Chondrocyte (in vitro differentiated cells): ENCODE results near the gene ACSL6. TPM values are rescaled to one million over a fixed set of nuclear protein-coding genes. Genes with fewer than 3 reads are reported as not detected.
A peak's percentile ranks its signal among the peaks of the same experiment; 100 is the strongest.

Source experiments
- DNase-seq: peaks from one replicate; pipeline ENCODE4 v3.0.0; 2021; ENCODE audit warnings: mixed read lengths, low spot score
- H3K27ac Mint-ChIP-seq: one replicate; pipeline ENCODE4 v1.8.0; 2021; ENCODE audit warnings: mild to moderate bottlenecking, moderate library complexity, mixed read lengths; ENCODE audit not compliant: unreplicated experiment
- H3K27me3 Mint-ChIP-seq: 2 replicates; pipeline ENCODE4 v1.8.0; 2021; ENCODE audit warnings: low read depth, mixed read lengths
- H3K36me3 Mint-ChIP-seq: 2 replicates; pipeline ENCODE4 v1.8.0; 2021; ENCODE audit warnings: low read depth, mixed read lengths
- H3K4me1 Mint-ChIP-seq: 2 replicates; pipeline ENCODE4 v1.8.0; 2021; ENCODE audit warnings: low read depth, mild to moderate bottlenecking, mixed read lengths
- H3K4me3 Mint-ChIP-seq: one replicate; pipeline ENCODE4 v1.8.0; 2021; ENCODE audit warnings: mild to moderate bottlenecking, moderate library complexity, mixed read lengths; ENCODE audit not compliant: unreplicated experiment
- H3K9me3 Mint-ChIP-seq: 2 replicates; pipeline ENCODE4 v1.8.0; 2021; ENCODE audit warnings: low read depth, mixed read lengths
- CTCF ChIP-seq: fragments of 200-600 bp; sonication (generic); IDR thresholded peaks from 2 replicates; pipeline ENCODE4 v1.5.0; 2021; ENCODE audit warnings: antibody characterized with exemption, mild to moderate bottlenecking, moderate library complexity
- total RNA-seq: library from RNA; stranded (reverse); gene quantifications from 3 replicates; pipeline ENCODE4 v1.2.1, GENCODE V29; 2021

Gene ACSL6
- total RNA-seq, 1 donor from 2014 or later: not detected

GRCh38 chr5:132050136-132050535, 38.7 kb upstream of the ACSL6 start:
- no peak for TF ChIP-seq CTCF
- Mint-ChIP-seq H3K36me3 (no peaks in the 10 kb centered on the region), H3K4me3 (no peak overlapping the region), H3K4me1 (no peaks in the 10 kb centered on the region), H3K27ac (no peak overlapping the region), H3K9me3 (no peaks in the 10 kb centered on the region), H3K27me3 (peaks cover 17% of the 10 kb centered on the region)
- DNase-seq: peak; percentile 50

GRCh38 chr5:132049559-132049958, 38.1 kb upstream of the ACSL6 start:
- H3K9me3 Mint-ChIP-seq: no peaks in the 10 kb centered on the region

GRCh38 chr5:132049093-132049492, 37.6 kb upstream of the ACSL6 start:
- no peaks in the 10 kb centered on the region for H3K4me1 Mint-ChIP-seq

More at GRCh38 chr5:132049559-132049958, 38.1 kb upstream of the ACSL6 start:
- no peak for TF ChIP-seq CTCF
- DNase-seq: peak; percentile 42
- H3K4me1 Mint-ChIP-seq: no peaks in the 10 kb centered on the region
- H3K36me3 Mint-ChIP-seq: no peaks in the 10 kb centered on the region
- H3K4me3 Mint-ChIP-seq: no peak overlapping the region
- peaks cover 17% of the 10 kb centered on the region for H3K27me3 Mint-ChIP-seq
- H3K27ac Mint-ChIP-seq: no peak overlapping the region

GRCh38 chr5:132046880-132047299, 35.4 kb upstream of the ACSL6 start:
- Mint-ChIP-seq H3K27ac (no peak overlapping the region), H3K36me3 (no peaks in the 10 kb centered on the region), H3K4me3 (no peak overlapping the region), H3K27me3 (peaks cover 18% of the 10 kb centered on the region), H3K9me3 (no peaks in the 10 kb centered on the region), H3K4me1 (no peaks in the 10 kb centered on the region)
- TF ChIP-seq CTCF: no peak
- DNase-seq: peak; percentile 57

More at GRCh38 chr5:132049093-132049492, 37.6 kb upstream of the ACSL6 start:
- Mint-ChIP-seq H3K27me3 (peaks cover 17% of the 10 kb centered on the region), H3K27ac (no peak overlapping the region), H3K36me3 (no peaks in the 10 kb centered on the region), H3K9me3 (no peaks in the 10 kb centered on the region), H3K4me3 (no peak overlapping the region)
- no peak for TF ChIP-seq CTCF
- DNase-seq: no peak

- H3K27me3 Mint-ChIP-seq: peaks cover 35% of the 10 kb centered on the region
- H3K9me3 Mint-ChIP-seq: no peaks in the 10 kb centered on the region
- no peak for DNase-seq
- no peak overlapping the region for H3K27ac Mint-ChIP-seq
- H3K4me3 Mint-ChIP-seq: no peak overlapping the region
- TF ChIP-seq CTCF: no peak
- no peaks in the 10 kb centered on the region for H3K4me1 Mint-ChIP-seq
- no peaks in the 10 kb centered on the region for H3K36me3 Mint-ChIP-seq
Observed at GRCh38 chr5:132044207-132044606, 32.7 kb upstream of the ACSL6 start.
